Testis (tissue), 3 donors: ENCODE data around the gene PGM1. TPM values are rescaled to one million over a fixed set of nuclear protein-coding genes. Genes with fewer than 3 reads are reported as not detected.

Experiments
- DNase-seq: peaks from one replicate; pipeline ENCODE4 v3.0.0-alpha.2; 2019
- H3K27ac ChIP-seq, 2 donors: fragments of 200-600 bp; sonication (generic); one replicate each; pipeline ENCODE4 v1.5.1; 2019
- H3K27me3 ChIP-seq: fragments of 200-600 bp; sonication (generic); one replicate; pipeline ENCODE4 v1.5.1; 2019
- H3K36me3 ChIP-seq: fragments of 200-600 bp; sonication (generic); one replicate; pipeline ENCODE4 v1.5.1; 2017; ENCODE audit warnings: low read depth; ENCODE audit errors: missing control alignments
- H3K4me1 ChIP-seq: fragments of 200-600 bp; sonication (generic); one replicate; pipeline ENCODE4 v1.5.1; 2019
- H3K4me3 ChIP-seq, 2 donors: fragments of 200-600 bp; sonication (generic); one replicate each; pipeline ENCODE4 v1.5.1; 2017 to 2019
- H3K9me3 ChIP-seq: fragments of 200-600 bp; sonication (generic); one replicate; pipeline ENCODE4 v1.5.1; 2017
- CTCF ChIP-seq, 3 experiments: fragments of 450-650 bp in 2 of 3; fragments of 200-600 bp in 1 of 3; sonication (generic) in 1 of 3; IDR thresholded peaks; one replicate each; pipeline ENCODE4 v1.5.1; 2016 to 2019; ENCODE audit warnings: antibody characterized with exemption in 3 of 3, mild to moderate bottlenecking in 2 of 3, moderate library complexity in 1 of 3
- POLR2A ChIP-seq: fragments of 450-650 bp; IDR thresholded peaks from one replicate; pipeline ENCODE4 v1.6.1; 2017; ENCODE audit warnings: antibody characterized with exemption, mild to moderate bottlenecking, moderate library complexity
- WGBS, 2 donors: methylation state at CpG; one replicate each; pipeline ENCODE4 v1.1.5; 2018; 5-methylcytosine and 5-hydroxymethylcytosine counted together
- intact Hi-C: fragments of 100-400 bp; cut with DNase I; formaldehyde crosslinking; loops from one replicate; pipeline ENCODE4 v1.15.1; 2023; ENCODE audit warnings: low total_unique reads
- polyA plus RNA-seq: library from polyadenylated mRNA; stranded (reverse); fragments of 350-450 nt; fragmentation: Illumina TruSeq; extraction: RNeasy Lipid Tissue Mini Kit (QIAGEN cat#74804); gene quantifications from one replicate; pipeline ENCODE4 v1.2.3, GENCODE V29; 2014; ENCODE audit warnings: low read depth, low replicate concordance; ENCODE audit not compliant: insufficient read depth
- total RNA-seq, 2 donors: library from RNA; depleted of rRNA; stranded (reverse); fragments of >200 nt; gene quantifications; one replicate each; pipeline ENCODE4 v1.2.3, GENCODE V29; 2016

The PGM1 gene
- total and polyA plus RNA-seq, 3 donors from 2014 or later = 23.2 to 27.7 (median 27.5) TPM

GRCh38 chr1:63632110-63632509 lies 38.9 kb downstream of the PGM1 start:
- no peaks in the 10 kb centered on the region for H3K36me3 ChIP-seq
- 85 to 87% methylated on average over 5 of the region's 5 CpGs for WGBS, 2 donors
- no peaks in the 10 kb centered on the region for H3K27me3 ChIP-seq

GRCh38 chr1:63633281-63633680 lies 40.1 kb downstream of the PGM1 start:
- Histone ChIP-seq H3K27ac (no peak overlapping the region), H3K36me3 (no peaks in the 10 kb centered on the region), H3K27me3 (no peaks in the 10 kb centered on the region), H3K4me3 (no peak overlapping the region), H3K4me1 (no peaks in the 10 kb centered on the region), H3K9me3 (no peaks in the 10 kb centered on the region)
- intact Hi-C loops = no loop called here
- TF ChIP-seq CTCF (IDR thresholded peaks at IDR 0.05) (no peak), POLR2A (no peak)
- no peak for DNase-seq
- WGBS, 2 donors = 98% methylated on average over 4 of the region's 4 CpGs

More at GRCh38 chr1:63632110-63632509, 38.9 kb downstream of the PGM1 start:
- Histone ChIP-seq H3K4me1 (no peaks in the 10 kb centered on the region), H3K9me3 (no peaks in the 10 kb centered on the region), H3K27ac (no peak overlapping the region), H3K4me3 (no peak overlapping the region)
- intact Hi-C loops = no loop called here
- no peak for TF ChIP-seq CTCF (IDR thresholded peaks at IDR 0.05)
- TF ChIP-seq POLR2A = no peak
- no peak for DNase-seq

GRCh38 chr1:63634471-63634870 lies 41.3 kb downstream of the PGM1 start:
- Histone ChIP-seq H3K4me1 (no peaks in the 10 kb centered on the region), H3K4me3 (no peak overlapping the region), H3K27ac (no peak overlapping the region), H3K27me3 (no peaks in the 10 kb centered on the region), H3K36me3 (no peaks in the 10 kb centered on the region), H3K9me3 (no peaks in the 10 kb centered on the region)
- TF ChIP-seq POLR2A (no peak), CTCF (IDR thresholded peaks at IDR 0.05) (no peak)
- intact Hi-C loops = no loop called here
- DNase-seq = no peak
- 92 to 96% methylated on average over 4 of the region's 4 CpGs for WGBS, 2 donors

GRCh38 chr1:63635681-63636080 lies 42.5 kb downstream of the PGM1 start:
- no peaks in the 10 kb centered on the region for H3K4me1 ChIP-seq
- 61 to 82% methylated on average over 1 of the region's 1 CpG for WGBS, 2 donors
- intact Hi-C loops = no loop called here
- no peak overlapping the region for H3K4me3 ChIP-seq
- H3K9me3 ChIP-seq = no peaks in the 10 kb centered on the region
- TF ChIP-seq CTCF (IDR thresholded peaks at IDR 0.05) (no peak), POLR2A (no peak)
- H3K27ac ChIP-seq = no peak overlapping the region
- no peaks in the 10 kb centered on the region for H3K27me3 ChIP-seq
- no peak for DNase-seq
- H3K36me3 ChIP-seq = no peaks in the 10 kb centered on the region
